Measurements from ENCODE around the gene PCMTD2. TPM values are rescaled to one million over a fixed set of nuclear protein-coding genes. Genes with fewer than 3 reads are reported as not detected.

The PCMTD2 gene
- polyA plus RNA-seq, 4 donors, result 132 to 182 (median 154) TPM

DNA sequence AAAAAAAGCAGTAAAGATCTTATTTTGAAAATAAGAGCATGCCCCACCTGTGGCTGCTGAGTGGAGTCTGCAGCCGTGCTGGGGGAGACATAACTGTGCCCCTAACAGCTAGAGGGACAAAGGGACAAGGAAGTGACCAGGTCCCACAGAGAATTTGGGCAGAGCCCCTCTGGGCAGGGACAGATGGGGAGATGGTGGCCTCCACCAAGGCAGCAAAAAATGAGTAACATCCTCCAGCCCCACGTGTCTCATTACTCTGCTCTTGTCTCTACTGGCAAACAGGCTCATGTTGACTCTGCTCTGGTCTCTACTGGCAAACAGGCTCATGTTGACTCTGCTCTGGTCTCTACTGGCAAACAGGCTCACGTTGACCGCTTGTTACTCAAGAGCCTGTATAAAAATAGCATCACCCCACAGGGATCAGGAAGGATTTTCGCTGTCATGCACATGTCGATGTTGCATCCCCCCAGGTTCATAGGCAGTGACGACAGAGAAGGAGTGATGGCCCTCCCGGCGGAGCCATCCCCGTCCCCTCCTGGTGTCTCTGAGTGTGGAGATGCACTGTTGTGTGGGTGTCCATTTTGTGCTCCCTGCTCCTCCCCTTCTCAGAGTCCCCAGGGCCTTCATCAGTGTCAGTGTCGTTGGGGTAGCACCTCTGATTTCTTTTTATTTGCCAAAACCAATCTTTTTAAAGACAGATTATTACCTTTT, 17.3 kb upstream of the PCMTD2 start:
- no peak for DNase-seq (ENCODE audit: low read depth in 4 of 4, low spot score in 3 of 4)

DNA sequence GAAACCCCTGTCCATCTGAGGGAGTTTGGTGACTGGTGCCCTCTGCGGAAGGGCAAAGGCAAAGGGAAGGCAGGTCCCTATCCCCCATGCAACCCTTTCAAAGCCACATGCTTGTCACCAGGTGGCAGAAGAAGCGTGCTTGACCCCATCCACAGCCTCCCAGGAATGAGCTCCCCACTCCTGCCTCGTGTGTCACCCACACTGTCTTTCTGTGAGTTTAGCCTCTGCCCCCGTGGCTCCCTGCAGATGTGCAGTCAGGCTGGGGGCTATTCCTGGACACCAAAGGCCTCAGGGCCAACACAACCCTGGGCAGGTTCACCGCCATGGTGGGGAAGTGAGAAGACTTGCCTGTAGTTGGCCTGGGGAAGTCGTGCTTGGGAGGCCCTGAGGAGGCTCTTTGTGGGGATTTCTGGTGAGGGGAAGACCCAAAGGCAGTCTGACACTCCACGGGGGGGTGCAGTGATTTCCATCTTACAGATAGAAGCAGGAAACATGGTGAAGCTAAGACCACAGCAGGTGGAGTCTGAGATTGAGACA, 16.6 kb upstream of the PCMTD2 start:
- DNase-seq (ENCODE audit: low read depth in 4 of 4, low spot score in 3 of 4), result no peak

DNA sequence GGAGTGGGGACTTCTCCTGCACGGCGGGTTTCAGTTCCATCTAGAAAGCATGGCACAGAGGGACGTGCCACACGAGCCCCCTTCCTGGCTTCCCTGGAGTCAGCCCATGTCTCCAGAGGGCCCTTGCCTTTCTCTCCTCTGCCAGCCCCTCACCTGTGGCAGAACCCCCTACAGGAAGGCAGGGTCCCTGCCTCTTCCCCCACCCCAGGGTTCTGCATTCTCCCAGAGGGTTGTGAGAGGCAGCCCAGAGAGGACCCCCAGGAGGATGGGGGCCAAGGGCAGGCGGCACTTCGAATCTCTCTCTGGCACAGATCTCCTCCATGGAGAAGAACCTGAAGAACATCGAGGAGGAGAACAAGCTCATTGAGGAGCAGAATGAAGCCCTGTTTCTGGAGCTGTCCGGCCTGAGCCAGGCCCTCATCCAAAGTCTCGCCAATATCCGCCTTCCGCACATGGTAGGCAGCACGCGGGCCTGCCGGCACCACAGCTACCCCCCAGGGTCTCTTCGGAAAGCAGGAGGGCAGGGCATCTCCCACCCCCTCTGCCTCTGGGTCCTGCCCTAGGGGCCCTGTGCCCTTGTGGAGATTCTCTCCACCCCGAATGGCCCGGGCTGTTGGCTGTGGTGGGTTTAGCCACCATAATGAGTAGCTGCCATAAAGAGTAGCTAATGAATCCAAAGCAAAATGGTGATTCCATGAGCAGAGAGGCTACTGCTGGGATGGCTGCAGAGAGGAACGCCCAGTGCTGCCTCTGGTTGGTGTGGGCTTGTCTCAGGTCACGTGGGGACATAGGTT, 15.9 kb upstream of the PCMTD2 start:
- DNase-seq (ENCODE audit: low read depth in 4 of 4, low spot score in 3 of 4), result no peak

DNA sequence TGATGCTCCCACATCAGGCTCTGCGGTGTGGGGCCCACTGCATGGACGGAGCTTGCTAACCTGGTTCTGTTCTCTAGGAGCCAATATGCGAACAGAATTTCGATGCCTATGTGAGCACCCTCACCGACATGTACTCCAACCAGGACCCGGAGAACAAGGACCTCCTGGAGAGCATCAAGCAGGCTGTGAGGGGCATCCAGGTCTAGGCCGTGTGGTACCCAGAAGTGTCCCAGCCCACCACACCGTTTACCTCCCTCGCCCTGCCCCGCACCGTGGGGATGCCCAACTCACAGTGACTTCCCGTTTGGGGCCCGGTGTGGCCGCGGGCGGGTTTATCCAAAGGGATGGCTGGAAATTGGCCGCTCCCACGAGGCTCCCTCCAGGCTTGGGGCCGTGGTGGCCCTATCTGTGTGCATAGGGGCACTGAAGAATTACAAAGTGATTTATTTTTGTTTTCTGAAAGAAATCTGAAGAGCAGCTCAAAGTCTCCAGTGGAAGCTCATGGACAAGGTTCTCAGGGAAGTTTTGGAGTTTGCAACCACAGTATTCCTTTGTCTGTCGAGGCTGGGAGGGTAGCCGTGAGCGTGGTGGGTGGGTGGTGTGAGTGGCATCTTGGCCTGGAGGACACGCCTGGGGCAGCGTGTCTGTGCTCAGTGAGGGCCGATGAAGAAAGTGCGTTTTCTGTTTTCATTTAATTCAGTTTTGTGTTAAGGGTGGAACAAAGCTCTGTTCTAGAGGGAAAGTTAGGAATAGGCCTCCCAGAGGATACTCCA, 15.1 kb upstream of the PCMTD2 start:
- no peak for DNase-seq (ENCODE audit: low read depth in 4 of 4, low spot score in 3 of 4)

DNA sequence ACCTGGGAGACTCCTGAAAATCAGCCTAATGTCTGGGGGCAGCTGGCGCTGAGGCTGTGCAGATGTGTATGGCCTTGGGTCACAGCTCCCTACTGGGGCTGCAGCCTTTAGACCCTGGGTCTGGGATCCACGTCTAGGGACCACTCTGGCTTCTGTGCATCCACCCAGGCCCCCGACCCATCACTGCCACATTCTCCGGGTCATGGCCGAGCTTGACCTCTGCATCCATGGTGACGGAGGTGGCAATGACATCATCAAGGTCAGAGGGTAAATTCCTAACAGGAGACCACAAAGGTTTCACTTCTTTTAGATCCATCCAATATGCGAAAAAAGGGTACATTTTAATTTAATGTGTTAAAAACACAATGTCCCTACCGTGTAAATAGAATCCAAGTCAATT, 14.5 kb upstream of the PCMTD2 start:
- no peak for DNase-seq (ENCODE audit: low read depth in 4 of 4, low spot score in 3 of 4)

DNA sequence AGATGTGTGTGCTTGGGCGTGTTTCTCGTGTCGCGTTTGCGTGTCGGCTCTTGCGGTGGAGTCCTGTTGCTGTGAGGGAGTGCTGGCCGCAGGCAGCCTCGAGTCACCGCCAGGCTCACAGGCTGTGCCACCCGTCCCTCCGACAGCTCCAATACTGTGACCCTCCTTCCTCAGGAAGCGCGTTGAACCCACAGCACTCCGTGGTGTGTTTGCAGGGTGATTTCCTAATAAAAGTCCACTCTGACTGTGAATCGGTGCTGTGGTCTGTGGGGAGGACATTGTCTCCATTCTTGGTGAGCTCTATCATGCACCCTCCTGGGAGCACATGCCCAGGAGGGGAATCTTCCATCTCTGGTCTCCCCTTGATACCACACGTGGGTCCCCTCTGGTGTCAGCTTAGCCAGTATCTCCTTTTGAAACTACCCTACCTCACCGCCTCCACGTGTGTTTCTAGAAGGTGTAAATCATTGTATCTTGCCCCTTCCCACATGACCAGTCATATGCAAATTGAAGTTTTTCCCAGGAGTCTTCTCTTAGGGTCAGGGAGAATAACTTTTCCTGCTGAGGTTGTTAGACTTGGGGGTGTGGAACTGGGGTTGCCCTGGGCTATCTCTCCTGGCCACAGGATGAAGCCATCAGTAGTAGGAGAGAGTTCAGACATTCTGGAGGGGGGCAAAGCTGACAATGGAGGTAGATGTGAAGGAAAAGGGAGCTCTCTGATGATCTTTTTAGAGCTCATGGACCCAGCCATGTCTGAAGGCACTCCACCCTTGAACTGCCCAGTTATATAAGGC, 13.3 kb upstream of the PCMTD2 start:
- DNase-seq (ENCODE audit: low read depth in 4 of 4, low spot score in 3 of 4), result no peak

DNA sequence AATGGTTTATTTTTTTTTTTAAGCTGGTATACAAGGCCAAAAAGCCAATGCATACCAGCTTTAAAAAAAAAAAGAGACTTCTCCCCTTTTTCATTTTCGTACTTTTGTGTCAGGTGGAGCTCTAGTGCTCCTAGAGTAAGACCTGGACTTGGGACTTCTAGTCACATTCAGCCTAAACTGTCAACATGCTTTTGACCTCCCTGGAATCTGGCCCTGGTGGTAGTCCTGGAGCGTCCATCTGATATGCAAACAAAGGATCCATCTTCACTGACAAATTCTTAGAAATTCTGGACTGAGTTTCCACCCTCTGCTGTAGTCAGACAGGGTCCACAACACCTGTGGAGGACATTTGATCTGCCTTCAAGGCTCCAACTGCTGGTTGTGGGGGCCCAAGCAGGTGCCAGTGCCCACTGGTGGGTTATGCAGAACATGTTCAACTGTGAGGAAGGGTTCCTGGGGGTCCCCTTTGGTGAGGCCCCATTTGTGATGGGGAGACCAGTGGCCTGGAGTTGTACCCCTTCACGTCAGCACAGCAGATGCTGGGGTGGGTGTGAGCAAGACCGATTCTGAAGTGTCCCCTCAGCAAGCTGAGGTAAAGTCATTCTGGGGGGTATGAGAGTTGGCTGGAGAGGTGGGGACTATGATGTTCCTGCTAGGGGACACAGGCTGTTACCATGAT, 12.6 kb upstream of the PCMTD2 start:
- DNase-seq (ENCODE audit: low read depth in 4 of 4, low spot score in 3 of 4), result no peak

DNA sequence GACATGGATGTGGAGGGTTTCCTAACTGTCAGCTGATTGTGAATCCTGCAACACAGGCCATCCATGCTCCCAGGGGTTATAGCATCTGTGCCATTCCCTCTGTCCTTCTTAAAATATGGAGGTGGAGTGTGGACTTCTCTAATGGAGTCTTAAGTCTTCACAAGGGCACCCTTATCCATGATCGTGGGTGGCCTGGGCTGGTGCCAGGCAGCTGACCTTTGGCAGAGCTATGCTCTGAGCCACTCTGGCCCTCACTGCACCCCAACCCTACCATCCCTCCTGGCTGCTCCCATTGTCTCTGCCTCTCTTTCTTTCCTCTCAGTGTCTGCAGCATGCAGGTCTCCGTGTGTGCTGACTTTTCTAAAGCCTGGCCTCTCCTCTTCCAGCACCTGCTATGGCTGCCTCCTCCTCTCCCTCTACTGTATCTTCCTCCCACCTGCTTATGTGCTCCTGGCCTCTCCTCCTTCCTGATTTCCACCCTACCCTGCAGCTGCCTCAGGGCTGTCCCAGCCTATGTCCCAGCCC, 11.2 kb upstream of the PCMTD2 start:
- no peak for DNase-seq (ENCODE audit: low read depth in 4 of 4, low spot score in 3 of 4)

DNA sequence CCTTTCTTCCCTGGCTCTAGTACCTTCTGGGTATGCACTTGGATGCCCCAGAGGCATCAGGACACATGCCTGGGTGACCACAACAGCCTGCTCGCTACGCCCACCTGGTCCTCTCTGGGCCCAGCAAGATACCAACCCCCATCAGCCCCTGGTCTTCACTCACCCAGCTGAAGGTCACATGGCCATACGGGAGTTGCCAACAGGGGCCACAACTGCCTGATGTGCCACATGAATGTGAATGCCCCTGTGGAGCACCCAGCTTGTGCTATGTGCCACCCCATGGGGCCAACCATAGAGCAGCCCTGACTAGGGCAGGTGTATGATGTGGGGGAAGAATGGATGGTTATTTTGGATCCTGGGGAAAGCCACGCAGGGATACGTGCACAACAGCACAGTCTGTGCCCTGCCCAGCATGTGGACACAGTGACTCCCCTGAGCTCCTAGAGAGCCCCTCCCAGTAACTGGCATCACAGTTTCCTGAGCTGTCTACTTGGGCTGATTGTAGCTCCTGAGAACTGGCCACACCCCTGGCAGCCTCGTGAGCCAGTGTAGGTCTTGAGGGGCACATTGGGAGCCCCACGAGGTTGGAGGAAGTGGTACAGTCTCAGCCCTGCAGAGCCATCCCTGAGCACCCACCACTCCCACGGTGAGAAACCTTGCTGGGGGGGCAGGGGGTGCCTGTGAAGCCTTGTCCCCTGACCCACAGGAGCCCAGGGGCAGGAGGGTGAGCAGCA, 10.5 kb upstream of the PCMTD2 start:
- no peak for DNase-seq (ENCODE audit: low read depth in 4 of 4, low spot score in 3 of 4)

DNA sequence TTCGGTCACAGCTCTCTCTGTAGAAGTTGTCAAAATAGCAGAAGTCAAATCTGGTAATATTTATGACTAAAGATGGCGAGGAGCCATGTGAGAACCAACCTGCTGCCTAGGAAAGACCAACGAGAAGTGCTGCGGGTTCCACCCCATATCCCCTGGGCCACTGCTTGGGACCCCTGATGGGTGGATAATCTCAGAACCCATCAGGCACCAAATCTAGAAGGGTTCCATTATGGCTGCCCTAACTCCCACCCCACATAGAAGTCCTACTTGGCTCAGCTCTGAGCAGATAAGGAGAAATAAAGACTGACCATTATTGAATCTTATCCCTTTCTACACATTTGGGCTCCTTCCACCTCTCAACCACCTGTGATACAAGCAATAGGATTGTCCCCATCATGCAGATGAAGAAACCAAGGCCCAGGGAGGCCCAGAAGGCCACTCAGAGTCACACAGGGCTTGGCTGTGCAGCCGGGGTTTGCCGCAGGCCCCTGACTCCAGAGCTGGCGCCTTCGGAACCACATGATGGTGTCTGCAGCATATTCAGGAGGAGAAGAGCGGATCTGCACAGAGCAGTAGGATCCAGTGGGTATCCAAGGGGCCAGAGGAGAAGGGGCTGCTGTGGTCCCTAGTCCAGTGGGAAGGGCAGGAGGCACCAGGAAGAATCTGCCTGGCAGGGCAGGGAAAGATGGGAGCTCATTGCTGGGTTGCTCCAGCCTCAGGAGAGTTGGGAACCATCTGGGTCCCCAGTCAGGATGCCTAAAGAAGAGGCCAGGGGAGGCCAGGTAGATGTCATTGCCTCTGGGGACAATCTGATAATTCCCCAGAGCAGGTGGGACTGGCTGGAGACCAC, 9.6 kb upstream of the PCMTD2 start:
- DNase-seq (ENCODE audit: low read depth in 4 of 4, low spot score in 3 of 4), result no peak

DNA sequence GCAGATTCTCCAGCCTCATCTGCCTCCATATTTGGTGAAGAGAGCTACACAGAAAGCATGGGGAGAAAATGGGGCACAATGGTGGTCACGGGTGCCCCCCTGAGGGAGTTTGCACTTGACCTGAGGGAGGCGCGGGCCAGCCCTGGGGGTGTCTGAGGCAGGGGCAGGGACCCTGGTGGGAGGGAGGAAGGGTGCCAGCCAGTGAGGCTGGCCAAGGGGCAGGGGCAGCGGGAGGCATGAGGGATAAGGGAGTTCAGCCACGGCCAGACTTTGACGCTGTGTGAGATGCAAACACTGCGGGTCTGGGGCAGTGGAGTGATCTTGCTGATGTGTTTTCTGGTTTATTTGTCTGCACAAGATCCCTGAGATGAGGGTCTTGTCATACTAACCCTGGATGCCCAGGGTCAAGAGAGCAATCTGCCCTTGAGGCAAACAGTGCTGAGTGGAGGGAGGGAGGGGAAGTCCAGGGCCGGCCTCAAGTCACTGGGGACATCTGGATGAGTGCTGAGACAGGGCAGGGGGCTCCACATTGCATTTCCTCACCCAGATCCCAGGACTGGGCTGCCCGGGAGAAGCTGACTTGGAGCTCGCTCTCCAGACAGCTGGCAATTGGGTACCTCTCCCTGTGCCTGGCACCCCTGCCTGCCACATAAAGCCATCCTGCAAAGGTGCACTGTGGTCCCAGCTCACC, 8.8 kb upstream of the PCMTD2 start:
- no peak for DNase-seq (ENCODE audit: low read depth in 4 of 4, low spot score in 3 of 4)

DNA sequence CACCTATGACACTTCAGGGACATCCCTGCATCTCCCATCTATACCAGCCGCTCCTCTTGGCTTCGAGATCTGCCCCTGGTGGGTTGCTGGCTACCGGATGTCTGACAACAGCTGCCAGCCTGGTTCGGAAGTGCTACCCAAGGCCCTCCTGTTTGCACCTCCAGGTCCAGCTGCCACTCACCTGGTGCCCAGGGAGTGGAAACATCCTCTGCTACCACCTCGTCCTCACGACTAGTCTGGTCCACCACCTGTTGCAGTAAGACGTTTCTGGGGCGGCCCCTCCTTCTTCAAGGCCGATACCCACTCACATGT, 8.3 kb upstream of the PCMTD2 start:
- no peak for DNase-seq (ENCODE audit: low read depth in 4 of 4, low spot score in 3 of 4)

DNA sequence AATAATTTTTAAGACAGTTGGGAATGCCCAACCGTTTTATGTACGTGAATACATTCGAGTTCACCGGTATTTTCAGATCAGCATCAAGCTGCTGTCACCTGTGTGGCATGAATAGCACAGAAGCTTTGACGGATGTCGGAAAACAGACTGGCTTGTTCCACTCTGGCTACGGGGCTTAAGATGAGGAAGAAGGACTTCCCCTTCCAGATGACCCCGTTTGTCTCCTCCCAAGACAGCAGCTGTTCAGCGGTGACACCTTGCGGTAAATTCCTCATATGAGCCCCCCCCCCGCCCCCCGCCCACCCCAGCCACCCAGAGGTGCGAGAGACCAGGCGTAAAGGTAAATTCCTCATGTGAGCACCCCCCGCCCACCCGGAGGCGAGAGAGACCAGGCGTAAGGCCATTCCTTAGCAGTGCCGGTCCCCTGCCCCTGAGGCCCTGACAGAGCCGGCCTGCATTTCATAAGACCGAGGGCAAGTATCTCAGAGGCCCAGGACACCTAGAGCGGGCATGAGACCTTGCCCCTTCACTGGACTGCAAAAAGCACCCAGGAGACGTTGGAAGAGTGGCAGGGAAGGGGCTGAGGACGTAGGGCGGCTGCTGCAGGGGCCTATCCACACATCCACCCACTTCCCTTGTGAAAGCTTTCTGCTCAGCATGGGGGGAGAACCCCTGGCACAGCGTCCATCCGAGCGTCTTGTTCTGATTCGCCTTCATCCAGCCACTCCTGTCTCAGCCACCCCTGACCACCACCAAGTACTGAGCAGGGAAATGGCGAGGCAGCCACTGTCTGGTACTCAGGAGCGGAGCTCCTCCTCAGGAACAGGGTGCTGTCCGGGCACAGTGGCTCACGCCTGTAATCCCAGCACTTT, 7.3 kb upstream of the PCMTD2 start:
- DNase-seq (ENCODE audit: low read depth in 4 of 4, low spot score in 3 of 4), result no peak

DNA sequence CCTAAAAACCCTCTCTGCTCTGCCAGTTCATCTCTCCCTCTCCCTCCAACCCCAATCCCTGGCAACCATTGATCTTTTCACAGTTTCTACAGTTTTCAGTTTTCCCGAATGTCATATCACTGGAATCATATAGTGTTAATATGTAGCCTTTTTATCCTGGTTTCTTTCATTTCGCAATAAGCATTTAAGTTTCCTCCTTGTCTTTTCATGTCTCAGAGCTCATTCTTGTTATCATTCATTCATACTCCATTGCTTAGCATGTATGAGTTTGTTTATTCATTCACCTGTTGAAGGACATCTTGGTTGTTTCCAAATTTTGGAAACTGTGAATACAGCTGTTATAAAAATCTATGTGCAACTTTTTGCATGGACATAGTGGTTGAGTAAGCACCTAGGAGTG, 5.5 kb upstream of the PCMTD2 start:
- DNase-seq (ENCODE audit: low read depth in 4 of 4, low spot score in 3 of 4), result no peak

DNA sequence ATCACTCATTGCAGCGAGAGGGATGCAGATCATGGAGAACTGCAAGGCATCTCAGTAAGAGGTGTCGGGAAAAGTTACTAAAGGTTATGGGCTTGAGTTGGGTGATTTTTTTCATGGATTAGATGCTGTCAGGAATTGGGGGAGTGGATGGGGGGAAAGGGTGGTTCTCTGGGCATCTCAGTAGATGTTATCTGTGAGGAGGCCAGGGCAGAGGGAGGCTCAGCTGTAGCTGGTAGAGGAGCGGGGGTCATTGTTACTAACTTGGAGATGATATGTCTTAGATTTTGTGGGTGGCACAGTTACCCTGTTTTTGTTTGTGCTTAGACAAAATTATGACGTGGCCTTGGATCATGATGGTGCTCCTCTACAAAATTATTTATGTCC, 2.6 kb upstream of the PCMTD2 start:
- DNase-seq (ENCODE audit: low read depth in 4 of 4, low spot score in 3 of 4), result no peak

DNA sequence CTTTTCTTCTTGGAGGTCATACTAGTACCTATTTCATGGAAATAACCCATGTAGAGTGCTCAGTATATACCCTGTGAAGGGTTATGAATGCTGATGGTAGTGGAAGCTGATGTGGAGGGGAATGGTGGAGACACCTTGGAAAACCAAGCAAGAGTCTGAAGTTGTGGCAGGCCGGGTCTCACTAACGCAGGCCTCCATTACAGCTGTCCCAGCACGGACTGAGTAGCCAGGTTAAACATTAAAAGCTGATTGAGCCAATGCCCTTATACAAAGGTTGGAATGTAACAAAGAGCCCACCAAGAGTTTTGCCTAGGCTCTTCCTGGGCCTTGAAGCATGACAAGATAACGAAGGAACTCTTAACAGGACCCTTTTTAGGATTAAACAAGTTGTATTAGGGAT, 2.1 kb upstream of the PCMTD2 start:
- DNase-seq (ENCODE audit: low read depth in 4 of 4, low spot score in 3 of 4), result no peak

DNA sequence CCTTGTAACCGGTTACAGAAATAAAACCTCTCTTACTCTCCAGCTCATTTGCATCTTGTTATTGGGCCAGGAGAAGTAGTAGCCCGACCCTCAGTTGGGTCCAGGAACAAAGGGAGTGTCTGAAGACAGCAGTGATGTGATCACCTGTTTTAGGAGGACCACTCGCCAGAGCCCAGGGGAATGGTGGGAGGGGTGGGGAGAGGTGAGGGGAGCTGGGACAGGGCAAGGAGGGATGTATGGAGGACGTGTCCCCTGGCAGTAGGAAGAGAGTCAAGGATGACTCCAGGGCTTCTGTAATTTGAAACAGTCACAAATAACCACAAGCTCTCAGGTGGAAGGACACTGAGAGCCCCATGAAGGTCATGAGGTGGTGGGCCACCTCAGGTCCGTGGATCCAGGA, 1.4 kb upstream of the PCMTD2 start:
- no peak for DNase-seq (ENCODE audit: low read depth in 4 of 4, low spot score in 3 of 4)

Measured in right renal pelvis (tissue), 4 donors.